H9 (cell line): Measurements from ENCODE around the gene C2orf78. TPM values are rescaled to one million over a fixed set of nuclear protein-coding genes. Genes with fewer than 3 reads are reported as not detected.

ENCODE experiments used
- DNase-seq: peaks from one replicate; pipeline ENCODE4 v3.0.0-alpha.2; 2017
- H2AFZ ChIP-seq: one replicate; pipeline ENCODE4 v1.6.1; 2013; ENCODE audit warnings: mild to moderate bottlenecking, low read length, control low read depth, moderate library complexity
- H2AK5ac ChIP-seq: 2 replicates; pipeline ENCODE4 v1.6.1; 2013; ENCODE audit warnings: low read length, control low read depth, mixed read lengths; ENCODE audit not compliant: insufficient read length
- H2BK120ac ChIP-seq: one replicate; pipeline ENCODE4 v1.6.1; 2013; ENCODE audit warnings: low read depth, mild to moderate bottlenecking, low read length, control low read depth, inconsistent platforms; ENCODE audit not compliant: poor library complexity, severe bottlenecking
- H2BK12ac ChIP-seq: 2 replicates; pipeline ENCODE4 v1.6.1; 2013; ENCODE audit warnings: low read length, control low read depth, mixed read lengths, low read depth; ENCODE audit not compliant: insufficient read length
- H2BK15ac ChIP-seq: 2 replicates; pipeline ENCODE4 v1.6.1; 2013; ENCODE audit warnings: low read depth, low read length, control low read depth
- H2BK20ac ChIP-seq: one replicate; pipeline ENCODE4 v1.6.1; 2013; ENCODE audit warnings: low read depth, mild to moderate bottlenecking, low read length, control low read depth, inconsistent platforms; ENCODE audit not compliant: poor library complexity, severe bottlenecking
- H2BK5ac ChIP-seq: 2 replicates; pipeline ENCODE4 v1.6.1; 2013; ENCODE audit warnings: low read length, control low read depth, mixed read lengths; ENCODE audit not compliant: insufficient read length
- H3K14ac ChIP-seq: 2 replicates; pipeline ENCODE4 v1.6.1; 2013; ENCODE audit warnings: low read length, control low read depth; ENCODE audit not compliant: insufficient read depth
- H3K18ac ChIP-seq: 2 replicates; pipeline ENCODE4 v1.6.1; 2013; ENCODE audit warnings: low read depth, mild to moderate bottlenecking, mixed read lengths, low read length, control low read depth; ENCODE audit not compliant: insufficient read length
- H3K23ac ChIP-seq: 2 replicates; pipeline ENCODE4 v1.6.1; 2013; ENCODE audit warnings: low read length, control low read depth, mixed read lengths, low read depth; ENCODE audit not compliant: insufficient read length
- H3K23me2 ChIP-seq: 2 replicates; pipeline ENCODE4 v1.6.1; 2013; ENCODE audit warnings: low read depth, mild to moderate bottlenecking, mixed read lengths, low read length, control low read depth; ENCODE audit not compliant: insufficient read length, poor library complexity, severe bottlenecking
- H3K27ac ChIP-seq: 2 replicates; pipeline ENCODE4 v1.5.1; 2013; ENCODE audit warnings: low read length, control low read depth, mixed read lengths, low read depth; ENCODE audit not compliant: insufficient read length
- H3K27me3 ChIP-seq: 2 replicates; pipeline ENCODE4 v1.6.1; 2013; ENCODE audit warnings: low read length, control low read depth, inconsistent platforms; ENCODE audit not compliant: insufficient read depth
- H3K4ac ChIP-seq: 2 replicates; pipeline ENCODE4 v1.6.1; 2013; ENCODE audit warnings: low read depth, mild to moderate bottlenecking, control low read depth, inconsistent platforms, low read length, moderate library complexity
- H3K4me1 ChIP-seq: 2 replicates; pipeline ENCODE4 v1.6.1; 2013; ENCODE audit warnings: low read length, control low read depth, inconsistent platforms; ENCODE audit not compliant: insufficient read depth
- H3K4me2 ChIP-seq: 2 replicates; pipeline ENCODE4 v1.6.1; 2013; ENCODE audit warnings: low read length, control low read depth, mixed read lengths; ENCODE audit not compliant: insufficient read length, insufficient read depth
- H3K56ac ChIP-seq: 2 replicates; pipeline ENCODE4 v1.6.1; 2013; ENCODE audit warnings: low read depth, mild to moderate bottlenecking, mixed read lengths, low read length, control low read depth; ENCODE audit not compliant: insufficient read length
- H3K79me1 ChIP-seq: 2 replicates; pipeline ENCODE4 v1.6.1; 2013; ENCODE audit warnings: low read depth, mild to moderate bottlenecking, moderate library complexity, low read length, control low read depth, inconsistent platforms; ENCODE audit not compliant: insufficient read depth, poor library complexity, severe bottlenecking
- H3K79me2 ChIP-seq: 2 replicates; pipeline ENCODE4 v1.6.1; 2013; ENCODE audit warnings: low read length, control low read depth, inconsistent platforms; ENCODE audit not compliant: insufficient read depth
- H3K9ac ChIP-seq: 2 replicates; pipeline ENCODE4 v1.6.1; 2013; ENCODE audit warnings: low read length, control low read depth, mixed read lengths; ENCODE audit not compliant: insufficient read length; ENCODE audit errors: extremely low read depth
- H3K9me3 ChIP-seq: one replicate; pipeline ENCODE4 v1.6.1; 2013; ENCODE audit warnings: low read depth, low read length, inconsistent platforms; ENCODE audit not compliant: control insufficient read depth
- H3T11ph ChIP-seq: one replicate; pipeline ENCODE4 v1.6.1; 2013; ENCODE audit warnings: mild to moderate bottlenecking, low read length, control low read depth, inconsistent platforms
- H4K20me1 ChIP-seq: one replicate; pipeline ENCODE4 v1.6.1; 2013; ENCODE audit not compliant: control insufficient read depth, insufficient read length, insufficient read depth
- H4K5ac ChIP-seq: 2 replicates; pipeline ENCODE4 v1.6.1; 2013; ENCODE audit warnings: low read depth, mild to moderate bottlenecking, mixed read lengths, low read length, control low read depth; ENCODE audit not compliant: insufficient read length
- H4K8ac ChIP-seq: replicated peaks from 2 replicates; pipeline ENCODE4 v1.6.1; 2013; ENCODE audit warnings: low read length, control low read depth, mixed read lengths, low read depth; ENCODE audit not compliant: insufficient read length
- H4K91ac ChIP-seq: 2 replicates; pipeline ENCODE4 v1.6.1; 2013; ENCODE audit warnings: low read depth, mild to moderate bottlenecking, moderate library complexity, mixed read lengths, low read length, control low read depth; ENCODE audit not compliant: insufficient read length
- H3K27ac Mint-ChIP-seq, 3 experiments: 2 replicates in 2 of 3; 3 replicates in 1 of 3; pipeline ENCODE4 v1.8.0; 2020 to 2021; ENCODE audit warnings: mixed read lengths in 3 of 3, mild to moderate bottlenecking in 1 of 3, moderate library complexity in 1 of 3
- H3K27me3 Mint-ChIP-seq: 2 replicates; pipeline ENCODE4 v1.8.0; 2021; ENCODE audit warnings: low read depth, mild to moderate bottlenecking, moderate library complexity, mixed read lengths
- H3K36me3 Mint-ChIP-seq, 3 experiments: 2 replicates in 2 of 3; 3 replicates in 1 of 3; pipeline ENCODE4 v1.8.0; 2020 to 2021; ENCODE audit warnings: low read depth in 3 of 3, mixed read lengths in 3 of 3; ENCODE audit not compliant: insufficient read depth in 1 of 3
- H3K4me1 Mint-ChIP-seq, 2 experiments: 2 replicates each; pipeline ENCODE4 v1.8.0; 2020; ENCODE audit warnings: mixed read lengths in 2 of 2
- H3K4me3 Mint-ChIP-seq, 2 experiments: 2 replicates in 1 of 2; 3 replicates in 1 of 2; pipeline ENCODE4 v1.8.0; 2020 to 2021; ENCODE audit warnings: mild to moderate bottlenecking in 2 of 2, mixed read lengths in 2 of 2, moderate library complexity in 1 of 2
- H3K9me3 Mint-ChIP-seq, 2 experiments: 2 replicates in 1 of 2; 3 replicates in 1 of 2; pipeline ENCODE4 v1.8.0; 2020; ENCODE audit warnings: mild to moderate bottlenecking in 2 of 2, mixed read lengths in 2 of 2, moderate library complexity in 1 of 2
- CTCF ChIP-seq: fragments of 200-600 bp; sonication (generic); conservative IDR thresholded peaks from 3 replicates; pipeline ENCODE4 v1.8.0; 2021; ENCODE audit warnings: antibody characterized with exemption, mild to moderate bottlenecking
- WGBS: extraction: QIAGEN DNeasy Blood & Tissue Kit; methylation state at CpG from one replicate; pipeline ENCODE4 v1.1.7; 2013; ENCODE audit warnings: missing lambda C conversion rate, low lambda C conversion rate, mixed read lengths; ENCODE audit not compliant: insufficient read length; ENCODE audit errors: extremely low coverage; 5-methylcytosine and 5-hydroxymethylcytosine counted together
- total RNA-seq: library from RNA; stranded (reverse); gene quantifications from 2 replicates; pipeline ENCODE4 v1.2.1, GENCODE V29; 2021

Gene C2orf78
- total RNA-seq, 1 experiment from 2014 or later = 0.09 TPM

GRCh38 chr2:73746015-73746876 lies 37.7 kb upstream of the C2orf78 start:
- WGBS = no CpG with 5 or more reads among the region's 11 CpGs
- H2BK120ac ChIP-seq = no peak overlapping the region
- H4K5ac ChIP-seq = no peak overlapping the region
- Mint-ChIP-seq H3K36me3 (peaks cover 7 to 18% (median 11%) of the 10 kb centered on the region in 3 experiments; a peak in 6 of 7 replicates), H3K9me3 (no peaks in the 10 kb centered on the region), H3K4me1 (peaks cover 6 to 7% of the 10 kb centered on the region in 2 experiments; a peak in 3 of 4 replicates), H3K27me3 (peaks cover 18% of the 10 kb centered on the region), H3K27ac (no peak overlapping the region), H3K4me3 (no peak overlapping the region)
- H3K23me2 ChIP-seq = no peaks in the 10 kb centered on the region
- no peak overlapping the region for H4K8ac ChIP-seq
- H3K27ac ChIP-seq = no peak overlapping the region
- no peak overlapping the region for H2BK20ac ChIP-seq
- peak; percentile 45; the same call in 2 of the 3 replicates for TF ChIP-seq CTCF
- H3K9me3 ChIP-seq = no peaks in the 10 kb centered on the region
- H2BK15ac ChIP-seq = no peak overlapping the region
- no peak overlapping the region for H2AFZ ChIP-seq
- H3K27me3 ChIP-seq = no peaks in the 10 kb centered on the region; the same call in 1 of the 2 replicates
- H2AK5ac ChIP-seq = no peak overlapping the region
- H3K14ac ChIP-seq = no peak overlapping the region
- H4K91ac ChIP-seq = no peak overlapping the region
- no peak overlapping the region for H2BK5ac ChIP-seq
- DNase-seq = peak; percentile 33
- no peaks in the 10 kb centered on the region for H3K79me2 ChIP-seq
- H3K9ac ChIP-seq = no peak overlapping the region
- no peaks in the 10 kb centered on the region for H3K79me1 ChIP-seq
- no peak overlapping the region for H2BK12ac ChIP-seq
- no peaks in the 10 kb centered on the region for H4K20me1 ChIP-seq
- no peak overlapping the region for H3K4me2 ChIP-seq
- no peak overlapping the region for H3K56ac ChIP-seq
- H3T11ph ChIP-seq = no peak overlapping the region
- H3K23ac ChIP-seq = no peak overlapping the region
- H3K4me1 ChIP-seq = no peaks in the 10 kb centered on the region
- no peak overlapping the region for H3K18ac ChIP-seq
- H3K4ac ChIP-seq = no peak overlapping the region
